Calu3 (cell line): ENCODE measurements around the gene TTLL13. TPM values are rescaled to one million over a fixed set of nuclear protein-coding genes. Genes with fewer than 3 reads are reported as not detected.

Source experiments
- BruUV-seq: library from RNA; stranded (reverse); fragments of 400-500 nt; replicated peaks from 2 replicates; lab custom pipeline; 2021; lab: Mats Ljungman, UMichigan
- CTCF ChIA-PET: fragments of 300-600 bp; sonication (Branson Sonifier 250); formaldehyde crosslinking; loops from one replicate; lab custom pipeline; 2022; ENCODE audit warnings: antibody characterized with exemption; lab: Charles Lee
- DNase-seq: peaks from one replicate; pipeline ENCODE4 v3.0.0; 2022
- H3K27ac Mint-ChIP-seq: one replicate; pipeline ENCODE4 v1.8.0; 2022; ENCODE audit warnings: mixed read lengths; ENCODE audit not compliant: unreplicated experiment
- H3K27me3 Mint-ChIP-seq: one replicate; pipeline ENCODE4 v1.8.0; 2022; ENCODE audit warnings: mixed read lengths; ENCODE audit not compliant: unreplicated experiment
- H3K36me3 Mint-ChIP-seq: one replicate; pipeline ENCODE4 v1.8.0; 2022; ENCODE audit warnings: mild to moderate bottlenecking, moderate library complexity, mixed read lengths; ENCODE audit not compliant: insufficient read depth, unreplicated experiment
- H3K4me1 Mint-ChIP-seq: one replicate; pipeline ENCODE4 v1.8.0; 2022; ENCODE audit warnings: mild to moderate bottlenecking, low read depth, mixed read lengths; ENCODE audit not compliant: unreplicated experiment
- H3K4me3 Mint-ChIP-seq: one replicate; pipeline ENCODE4 v1.8.0; 2022; ENCODE audit warnings: mild to moderate bottlenecking, low read depth, moderate library complexity, mixed read lengths; ENCODE audit not compliant: unreplicated experiment
- H3K9me3 Mint-ChIP-seq: one replicate; pipeline ENCODE4 v1.8.0; 2022; ENCODE audit warnings: low read depth, mixed read lengths; ENCODE audit not compliant: unreplicated experiment
- intact Hi-C: fragments of 100-400 bp; cut with micrococcal nuclease; formaldehyde crosslinking; loops from one replicate; pipeline ENCODE4 v1.10.0; 2022; ENCODE audit not compliant: unreplicated experiment
- total RNA-seq: library from RNA; stranded (reverse); gene quantifications from 2 replicates; pipeline ENCODE4 v1.2.3, GENCODE V29; 2022
- TF ChIP-seq, protein P1 (sequence below): fragments of 200-600 bp; IDR thresholded peaks from one replicate; pipeline ENCODE4 v1.8.0; 2022; ENCODE audit warnings: antibody characterized with exemption; ENCODE audit not compliant: unreplicated experiment

Gene TTLL13
- total RNA-seq, 1 experiment from 2014 or later: 0.71 TPM

GRCh38 chr15:90217671-90218394 is 31.5 kb upstream of the TTLL13 start:
- Mint-ChIP-seq H3K9me3 (no peaks in the 10 kb centered on the region), H3K36me3 (peaks cover 55% of the 10 kb centered on the region), H3K4me3 (no peak overlapping the region), H3K27me3 (no peaks in the 10 kb centered on the region), H3K4me1 (peaks cover 30% of the 10 kb centered on the region), H3K27ac (no peak overlapping the region)
- TF ChIP-seq, protein P1, sequence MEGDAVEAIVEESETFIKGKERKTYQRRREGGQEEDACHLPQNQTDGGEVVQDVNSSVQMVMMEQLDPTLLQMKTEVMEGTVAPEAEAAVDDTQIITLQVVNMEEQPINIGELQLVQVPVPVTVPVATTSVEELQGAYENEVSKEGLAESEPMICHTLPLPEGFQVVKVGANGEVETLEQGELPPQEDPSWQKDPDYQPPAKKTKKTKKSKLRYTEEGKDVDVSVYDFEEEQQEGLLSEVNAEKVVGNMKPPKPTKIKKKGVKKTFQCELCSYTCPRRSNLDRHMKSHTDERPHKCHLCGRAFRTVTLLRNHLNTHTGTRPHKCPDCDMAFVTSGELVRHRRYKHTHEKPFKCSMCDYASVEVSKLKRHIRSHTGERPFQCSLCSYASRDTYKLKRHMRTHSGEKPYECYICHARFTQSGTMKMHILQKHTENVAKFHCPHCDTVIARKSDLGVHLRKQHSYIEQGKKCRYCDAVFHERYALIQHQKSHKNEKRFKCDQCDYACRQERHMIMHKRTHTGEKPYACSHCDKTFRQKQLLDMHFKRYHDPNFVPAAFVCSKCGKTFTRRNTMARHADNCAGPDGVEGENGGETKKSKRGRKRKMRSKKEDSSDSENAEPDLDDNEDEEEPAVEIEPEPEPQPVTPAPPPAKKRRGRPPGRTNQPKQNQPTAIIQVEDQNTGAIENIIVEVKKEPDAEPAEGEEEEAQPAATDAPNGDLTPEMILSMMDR: no peak
- no TSS peak for BruUV-seq
- CTCF ChIA-PET: interaction anchor here (0.5 kb wide), 1 partner anchor 306 kb away, joined by 3 read pairs; no protein-coding TSS in a partner anchor
- DNase-seq: no peak
- intact Hi-C loops: no loop called here

DNA sequence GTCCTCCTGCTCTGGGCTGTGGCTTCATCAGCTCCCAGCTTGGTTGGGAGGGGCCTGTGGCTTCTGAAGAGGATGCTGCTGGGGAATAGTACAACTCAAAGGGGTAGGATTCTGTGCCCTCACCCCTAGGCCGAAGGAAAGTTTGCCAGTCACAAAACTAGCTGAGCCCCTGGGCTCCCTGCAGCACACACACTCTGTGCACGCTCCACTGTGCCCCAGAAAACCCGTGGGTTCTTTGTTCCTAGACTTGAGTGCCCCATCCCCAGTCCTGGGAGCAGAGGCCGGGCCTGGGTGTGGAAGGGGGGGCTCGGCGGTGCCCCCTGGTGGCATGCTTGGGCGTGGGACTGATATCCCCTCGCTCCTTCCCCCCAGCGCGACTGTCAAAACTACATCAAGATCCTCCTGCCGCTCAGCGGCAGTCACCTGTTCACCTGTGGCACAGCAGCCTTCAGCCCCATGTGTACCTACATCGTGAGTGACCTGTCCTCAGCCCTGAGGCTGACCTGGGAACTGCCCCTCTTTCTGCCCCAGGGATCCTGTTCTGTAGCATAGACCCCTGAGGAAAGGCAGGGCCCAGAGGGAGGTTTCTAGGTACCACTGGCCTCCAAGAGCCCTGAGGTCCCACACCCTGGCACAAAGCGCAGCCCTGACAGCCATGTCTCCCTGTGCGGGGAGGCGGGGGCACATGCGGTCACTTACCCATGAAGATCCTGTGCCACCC is 29.8 kb upstream of the TTLL13 start:
- H3K27ac Mint-ChIP-seq: no peak overlapping the region
- DNase-seq: peak; percentile 68
- intact Hi-C loops: no loop called here

DNA sequence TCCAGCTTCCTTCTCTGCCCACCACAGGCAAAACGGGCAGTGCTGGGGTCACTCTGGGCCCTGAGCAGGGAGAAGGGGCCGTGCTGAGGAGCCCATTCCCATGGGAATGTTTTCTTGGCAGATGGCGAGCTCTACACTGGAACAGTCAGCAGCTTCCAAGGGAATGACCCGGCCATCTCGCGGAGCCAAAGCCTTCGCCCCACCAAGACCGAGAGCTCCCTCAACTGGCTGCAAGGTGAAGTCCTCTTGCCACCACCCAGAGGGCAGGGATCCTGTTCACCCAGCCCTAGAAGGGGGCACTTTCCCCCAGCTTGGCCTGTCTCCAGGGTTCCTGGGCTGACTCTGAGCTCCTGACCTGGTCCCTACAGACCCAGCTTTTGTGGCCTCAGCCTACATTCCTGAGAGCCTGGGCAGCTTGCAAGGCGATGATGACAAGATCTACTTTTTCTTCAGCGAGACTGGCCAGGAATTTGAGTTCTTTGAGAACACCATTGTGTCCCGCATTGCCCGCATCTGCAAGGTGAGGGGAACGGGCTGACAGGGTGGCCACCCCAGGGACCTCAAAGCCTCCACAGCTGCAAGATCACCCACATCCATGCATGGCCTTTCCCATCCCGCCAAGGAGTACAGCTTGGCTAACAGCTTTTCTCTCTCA is 28.0 kb upstream of the TTLL13 start:
- Mint-ChIP-seq H3K4me1 (peaks cover 18% of the 10 kb centered on the region), H3K27me3 (no peaks in the 10 kb centered on the region), H3K36me3 (peaks cover 62% of the 10 kb centered on the region), H3K9me3 (no peaks in the 10 kb centered on the region), H3K4me3 (no peak overlapping the region), H3K27ac (no peak overlapping the region)
- no TSS peak for BruUV-seq
- TF ChIP-seq, protein P1: peak; percentile 74
- DNase-seq: peak; percentile 85
- CTCF ChIA-PET: interaction anchor here (0.5 to 2.0 kb wide), 23 partner anchors 10 to 247 kb away, joined by 3 to 28 read pairs (median 4); partner anchors contain the start of genes CIB1, GDPGP1, IDH2 and SEMA4B
- intact Hi-C loops: no loop called here

More for the DNA sequence above, 29.8 kb upstream of the TTLL13 start:
- Mint-ChIP-seq H3K27me3 (no peaks in the 10 kb centered on the region), H3K36me3 (peaks cover 60% of the 10 kb centered on the region), H3K9me3 (no peaks in the 10 kb centered on the region), H3K4me3 (no peak overlapping the region), H3K4me1 (peaks cover 18% of the 10 kb centered on the region)
- TF ChIP-seq, protein P1: peak; percentile 88
- no TSS peak for BruUV-seq
- CTCF ChIA-PET: interaction anchor here (0.6 to 0.9 kb wide), 2 partner anchors 9 to 76 kb away, joined by 3 to 4 read pairs; no protein-coding TSS in a partner anchor

GRCh38 chr15:90222547-90222946 is 26.8 kb upstream of the TTLL13 start:
- H3K9me3 Mint-ChIP-seq: no peaks in the 10 kb centered on the region
- DNase-seq: no peak
- H3K4me3 Mint-ChIP-seq: no peak overlapping the region
- no peaks in the 10 kb centered on the region for H3K27me3 Mint-ChIP-seq
- peaks cover 64% of the 10 kb centered on the region for H3K36me3 Mint-ChIP-seq
- no peak overlapping the region for H3K27ac Mint-ChIP-seq
- TF ChIP-seq, protein P1: no peak
- no TSS peak for BruUV-seq
- CTCF ChIA-PET: interaction anchor here (2.0 kb wide), 1 partner anchor 80 kb away, joined by 17 read pairs; no protein-coding TSS in a partner anchor
- H3K4me1 Mint-ChIP-seq: peaks cover 18% of the 10 kb centered on the region
- intact Hi-C loops: no loop called here
